T-helper 9 cell (primary cell): ENCODE data around the gene MSMO1.
"Not testable (repeated sequence)": the region's sequence is repeated elsewhere in the genome, so short reads cannot be mapped to it uniquely, and the experiment has no call there.

Experiments used
- DNase-seq: peaks from one replicate; pipeline ENCODE4 v3.0.0-alpha.2; 2020

MSMO1 gene

DNA sequence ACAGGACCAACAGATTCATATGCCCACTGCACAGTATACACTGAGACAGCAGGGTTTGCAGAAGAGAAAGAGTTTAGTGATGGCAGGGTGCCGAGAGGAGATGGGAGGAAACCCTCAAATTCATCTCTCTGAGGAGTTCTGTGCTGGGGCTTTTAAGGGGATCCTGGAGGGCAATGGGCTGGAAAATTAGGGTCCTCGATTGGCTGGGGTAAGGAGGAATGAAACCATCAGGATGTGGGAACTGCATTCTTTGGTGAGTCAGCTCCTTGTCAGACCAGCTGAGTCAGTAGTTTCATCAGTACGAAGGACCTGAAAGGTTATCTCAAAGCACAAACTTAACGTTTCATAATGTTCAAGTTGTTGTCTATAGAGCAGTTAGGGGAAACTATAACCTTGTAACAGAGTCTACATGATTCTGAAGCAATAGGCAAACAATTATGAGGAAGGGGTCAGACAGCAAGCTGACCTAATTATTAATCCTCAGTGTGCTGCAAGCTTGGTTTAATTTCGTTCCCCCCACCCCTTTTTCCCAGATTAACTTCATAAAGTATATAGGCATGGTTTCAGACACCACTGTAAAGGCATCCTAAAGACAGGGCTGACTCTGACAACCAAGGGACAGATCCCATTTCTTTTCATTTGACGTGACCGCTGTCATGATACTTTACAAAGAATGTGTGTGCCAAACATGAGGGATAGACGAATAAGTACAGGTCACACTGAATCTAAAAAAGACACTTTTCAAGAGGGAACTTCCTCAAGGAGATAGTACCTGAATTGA lies 1.5 kb upstream of the MSMO1 start:
- no peak for DNase-seq

GRCh38 chr4:165326831-165327210 lies 648 bp upstream of the MSMO1 start:
- no peak for DNase-seq

- DNase-seq = no peak
Measured at GRCh38 chr4:165328101-165328425, 594 bp downstream of the MSMO1 start.

GRCh38 chr4:165328708-165329107 lies 1.2 kb downstream of the MSMO1 start:
- DNase-seq = no peak

DNA sequence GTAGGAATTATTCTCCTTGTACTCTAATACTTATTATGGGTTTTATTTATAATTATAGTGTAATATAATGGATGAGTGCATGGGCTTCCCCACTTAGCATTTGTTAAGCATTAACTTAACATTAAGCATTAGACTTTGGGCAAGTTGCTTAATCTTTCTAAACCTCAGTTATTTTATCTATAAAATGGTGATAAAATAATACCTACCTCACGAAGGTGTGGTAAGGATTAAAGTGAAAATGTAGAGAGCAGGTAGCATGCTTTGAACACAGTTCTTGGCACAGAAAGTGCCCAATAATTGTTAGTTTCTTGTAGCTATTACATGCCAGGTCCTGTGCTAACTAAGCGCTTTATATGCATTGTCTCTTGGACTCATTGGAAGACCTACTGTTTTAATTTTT lies 2.6 kb downstream of the MSMO1 start:
- no peak for DNase-seq

GRCh38 chr4:165330666-165331065 lies 3.2 kb downstream of the MSMO1 start:
- DNase-seq = no peak

DNA sequence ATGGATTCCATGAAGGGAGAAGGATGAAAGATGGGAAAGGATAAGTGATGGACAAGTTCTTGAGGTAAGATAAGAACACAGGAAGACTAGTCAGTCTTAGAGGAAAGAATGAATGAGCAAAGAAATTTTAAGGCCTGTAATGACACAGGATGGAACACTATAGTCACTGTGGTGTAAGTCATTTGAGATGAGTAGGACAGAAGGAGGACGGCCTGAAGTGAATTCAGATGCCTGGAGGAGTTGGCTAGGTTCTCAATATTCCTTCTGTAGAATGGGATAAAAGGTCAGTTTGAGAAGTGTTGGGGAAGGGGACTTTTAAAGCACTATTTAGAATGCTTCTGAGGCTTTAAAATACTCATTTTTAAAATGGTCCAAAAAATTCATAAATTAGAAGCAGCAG lies 3.9 kb downstream of the MSMO1 start:
- no peak for DNase-seq

DNA sequence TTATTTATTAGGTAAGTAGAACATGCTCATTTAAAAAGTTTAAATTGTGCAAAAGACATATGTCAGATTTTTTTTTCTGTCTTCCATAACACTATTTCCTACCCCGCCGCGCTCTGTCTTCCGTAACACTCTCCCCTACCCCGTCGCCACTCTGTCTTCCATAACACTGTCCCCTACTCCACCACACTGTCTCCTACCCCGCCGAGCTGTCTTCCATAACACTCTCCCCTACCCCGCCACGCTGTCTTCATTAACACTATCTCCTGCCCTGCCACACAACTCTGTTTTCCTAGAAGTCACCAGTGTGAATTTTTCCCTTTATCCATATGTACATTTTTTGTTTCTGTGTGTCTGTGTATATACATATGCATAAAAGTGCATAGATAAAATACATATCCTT lies 4.4 kb downstream of the MSMO1 start:
- no peak for DNase-seq

DNA sequence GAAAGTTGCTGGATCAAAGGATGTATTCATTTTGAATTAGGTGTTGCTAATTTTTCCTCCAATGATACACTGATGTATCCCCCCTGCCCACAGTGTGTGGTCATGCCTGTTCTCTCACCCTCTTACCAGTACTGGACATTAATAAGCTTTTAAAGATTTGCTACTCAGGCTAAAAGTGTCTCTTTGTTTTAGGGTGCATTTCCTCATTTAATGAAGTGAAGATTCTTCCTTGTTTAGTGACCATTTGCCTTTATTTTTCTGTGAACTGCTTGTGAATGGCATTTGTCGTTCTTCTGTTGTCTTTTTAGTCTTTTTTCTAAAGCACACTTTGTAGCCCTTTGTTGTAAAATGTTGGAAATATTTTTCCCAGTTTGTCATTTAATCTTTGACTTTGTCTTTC lies 5.0 kb downstream of the MSMO1 start:
- no peak for DNase-seq

DNA sequence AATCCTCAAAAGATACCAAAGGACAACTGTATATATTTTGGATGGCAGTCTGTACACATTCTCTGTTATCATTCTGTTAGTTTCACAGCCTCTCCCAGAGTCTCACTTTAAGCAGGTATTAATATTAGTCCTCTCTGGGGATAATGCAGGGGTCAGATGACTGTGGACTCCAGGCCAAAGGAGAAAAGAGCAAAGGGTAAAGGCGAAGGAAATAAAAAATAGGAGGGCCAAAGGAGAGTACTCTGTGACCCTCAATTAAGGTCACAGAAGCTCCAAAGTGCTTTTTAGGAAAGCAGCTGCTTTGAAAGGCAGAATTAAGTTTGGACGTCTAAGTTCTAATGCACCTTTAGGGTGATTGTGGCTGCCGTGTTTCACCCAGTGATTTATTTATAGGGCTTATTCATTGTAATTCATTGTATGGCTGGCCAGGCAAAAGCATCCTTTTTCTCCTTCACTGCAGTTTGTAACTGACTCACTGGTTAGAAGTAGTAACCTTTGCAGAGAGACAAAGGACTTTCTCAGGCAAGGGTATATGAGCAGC lies 7.8 kb downstream of the MSMO1 start:
- DNase-seq = no peak

- DNase-seq = no peak
Measured at GRCh38 chr4:165336743-165337142, 9.3 kb downstream of the MSMO1 start.

GRCh38 chr4:165342340-165342739 lies 14.9 kb downstream of the MSMO1 start:
- not testable (repeated sequence) for DNase-seq

- no peak for DNase-seq
Measured at GRCh38 chr4:165343353-165344191, 16.1 kb downstream of the MSMO1 start.

DNA sequence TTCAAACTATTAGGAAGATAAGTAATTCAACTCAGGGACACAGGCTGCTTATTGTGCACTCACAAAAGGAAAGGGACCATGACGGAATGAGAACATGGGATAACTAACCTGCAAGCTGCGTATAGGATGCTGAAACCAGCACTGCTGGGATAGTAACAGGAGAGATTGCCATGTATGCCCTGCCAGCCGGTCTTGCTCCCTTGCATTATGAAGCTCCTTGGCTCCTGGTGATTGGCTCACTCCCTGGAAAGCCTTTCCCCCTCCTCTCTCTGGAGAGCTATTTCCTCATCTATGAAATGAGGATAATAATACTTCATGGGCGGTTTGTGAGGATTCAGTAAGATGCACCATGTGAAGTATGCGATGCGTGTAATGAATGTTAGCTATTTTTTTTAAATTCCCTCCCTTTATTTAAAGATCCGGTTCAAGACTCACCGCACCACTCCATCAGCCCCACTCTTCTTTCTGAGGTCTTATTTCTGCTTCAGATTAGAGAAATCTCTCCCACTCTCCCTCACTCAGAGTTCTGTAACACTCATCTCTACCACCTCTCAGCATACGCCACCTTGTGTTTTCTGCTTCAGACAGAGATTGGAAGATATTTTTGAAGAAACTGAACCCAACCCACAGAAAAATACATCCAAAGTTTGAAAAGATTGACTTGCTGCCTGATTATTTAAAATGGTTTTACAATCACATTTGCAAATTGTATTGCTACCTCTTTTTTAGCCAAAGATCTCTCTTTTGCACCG lies 18.4 kb downstream of the MSMO1 start:
- DNase-seq = no peak

- DNase-seq = no peak
Measured at GRCh38 chr4:165347647-165348569, 20.4 kb downstream of the MSMO1 start.

DNA sequence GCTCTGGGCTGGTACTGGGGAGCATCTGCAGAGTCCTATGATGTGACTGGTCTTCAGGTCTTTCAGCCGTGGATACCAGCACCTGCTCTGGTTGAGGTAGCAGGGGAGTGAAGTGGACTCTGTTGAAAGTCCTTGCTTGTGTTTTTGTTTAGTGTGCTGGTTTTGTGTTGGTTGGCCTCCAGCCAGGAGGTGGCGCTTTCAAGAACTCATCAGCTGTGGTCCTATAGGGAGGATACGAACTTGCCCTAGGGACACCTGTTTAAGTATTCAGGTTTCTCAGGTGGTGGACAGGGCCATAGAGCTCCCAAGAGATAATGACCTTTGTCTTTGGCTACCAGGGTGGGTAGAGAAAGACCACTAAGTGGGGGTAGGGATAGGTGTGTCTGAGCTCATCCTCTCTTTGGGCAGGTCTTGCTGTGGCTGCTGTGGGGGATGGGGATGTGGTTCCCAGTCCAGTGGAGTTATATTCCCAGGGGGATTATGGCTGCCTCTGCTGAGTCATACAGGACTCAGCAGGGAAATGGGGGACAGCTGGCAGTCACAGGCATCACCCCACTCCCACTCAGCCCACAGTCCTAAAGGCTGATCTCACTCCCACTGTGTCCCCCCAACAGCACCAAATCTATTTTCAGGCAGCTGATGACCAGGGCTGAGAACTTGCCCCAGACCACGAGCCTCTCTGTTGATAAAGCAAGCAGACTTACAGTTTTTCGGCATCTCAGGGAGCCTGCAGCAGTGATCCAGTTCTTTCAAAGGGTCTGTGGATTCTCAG lies 24.1 kb downstream of the MSMO1 start:
- no peak for DNase-seq

- no peak for DNase-seq
Measured at GRCh38 chr4:165355900-165356300, 28.4 kb downstream of the MSMO1 start.

DNA sequence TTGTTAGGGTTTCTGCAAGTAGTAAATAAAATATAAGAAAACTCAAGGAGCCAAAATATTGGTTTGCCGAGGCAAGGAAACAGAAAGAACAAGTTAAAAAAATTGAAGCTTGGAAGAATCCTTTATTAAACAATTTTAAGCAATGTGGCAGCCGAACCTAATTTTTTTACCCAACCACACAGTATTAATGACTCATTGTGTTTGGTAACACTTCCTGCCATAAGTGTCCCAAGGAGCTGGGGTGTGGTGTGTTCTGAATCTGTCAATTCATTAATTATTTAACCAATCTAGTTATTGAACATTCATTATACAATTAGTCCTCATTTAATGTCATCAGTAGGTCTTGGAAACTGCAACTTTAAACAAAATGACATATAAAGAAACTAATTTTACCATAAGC lies 32.0 kb downstream of the MSMO1 start:
- no peak for DNase-seq

- no peak for DNase-seq
Measured at GRCh38 chr4:165360041-165360695, 32.7 kb downstream of the MSMO1 start.

- DNase-seq = no peak
Measured at GRCh38 chr4:165360985-165361670, 33.7 kb downstream of the MSMO1 start.
